HepG2 (cell line): ENCODE measurements around the gene PRKCD. TPM values are rescaled to one million over a fixed set of nuclear protein-coding genes. Genes with fewer than 3 reads are reported as not detected.

Experiments used
- ATAC-seq: fragments of 200-7000 bp; cut with Tn5 transposase; 3 replicates; pipeline ENCODE4 v1.9.1; 2020; ENCODE audit warnings: mild to moderate bottlenecking, moderate library complexity
- BruUV-seq: library from RNA; stranded (reverse); fragments of 400-500 nt; replicated peaks from 2 replicates; lab custom pipeline; 2021; lab: Mats Ljungman, UMichigan
- CTCF ChIA-PET: fragments of 300-600 bp; formaldehyde crosslinking; extraction: SDS; loops from one replicate; lab custom pipeline; 2021; ENCODE audit warnings: low total read pairs, inconsistent platforms, low intra/inter-chr PET ratio; lab: Yijun Ruan, JAX
- POLR2A ChIA-PET: fragments of 350-600 bp; sonication (Branson Sonifier 250); formaldehyde crosslinking; loops from one replicate; lab custom pipeline; 2020; ENCODE audit warnings: antibody characterized with exemption, inconsistent platforms; lab: Yijun Ruan, JAX
- DNase-seq: peaks from one replicate; pipeline ENCODE4 v3.0.0-alpha.2; 2015; ENCODE audit warnings: low spot score
- FAIRE-seq: peaks from 3 replicates; lab custom pipeline; 2011; peaks lifted over from hg19 to GRCh38; lab: Jason Lieb, UNC
- H2AFZ ChIP-seq: one replicate; pipeline ENCODE4 v1.6.1; 2011; ENCODE audit warnings: low read length, inconsistent platforms
- H3K27ac ChIP-seq: fragments of 300-600 bp; 3 replicates; pipeline ENCODE4 v1.8.0; 2011; ENCODE audit warnings: mixed run types, mild to moderate bottlenecking, mixed read lengths, low read length, inconsistent platforms; ENCODE audit not compliant: insufficient read depth; ENCODE audit errors: extremely low read length
- H3K27me3 ChIP-seq, 2 experiments: fragments of 200-600 bp in 1 of 2; 2 replicates in 1 of 2; 3 replicates in 1 of 2; pipeline versions ENCODE4 v1.6.0 to v1.8.0; 2011; ENCODE audit warnings: low read length in 2 of 2, mild to moderate bottlenecking in 2 of 2, moderate library complexity in 2 of 2, inconsistent platforms in 1 of 2; ENCODE audit not compliant: insufficient read depth in 2 of 2, control insufficient read depth in 1 of 2
- H3K36me3 ChIP-seq, 2 experiments: fragments of 200-600 bp in 1 of 2; replicated peaks in 1 of 2; 2 replicates in 1 of 2; 3 replicates in 1 of 2; pipeline versions ENCODE4 v1.5.1 to v1.8.0; 2011; ENCODE audit warnings: low read length in 2 of 2, inconsistent platforms in 1 of 2; ENCODE audit not compliant: insufficient read depth in 2 of 2, control insufficient read depth in 1 of 2
- H3K4me1 ChIP-seq: 2 replicates; pipeline ENCODE4 v1.5.1; 2012; ENCODE audit warnings: low read length, inconsistent platforms; ENCODE audit not compliant: insufficient read depth
- H3K4me2 ChIP-seq: 2 replicates; pipeline ENCODE4 v1.6.0; 2011; ENCODE audit warnings: low read depth, low read length, inconsistent platforms
- H3K4me3 ChIP-seq, 3 experiments: fragments of 200-600 bp in 1 of 3; sonication (generic), shearing (Covaris generic) in 1 of 3; replicated peaks in 1 of 3; 2 replicates each; pipeline ENCODE4 v1.5.1; 2011 to 2016; ENCODE audit warnings: low read length in 3 of 3, inconsistent platforms in 2 of 3, low read depth in 2 of 3, mild to moderate bottlenecking in 2 of 3, control low read depth in 1 of 3, mixed read lengths in 1 of 3; ENCODE audit not compliant: insufficient read depth in 1 of 3
- H3K79me2 ChIP-seq: one replicate; pipeline ENCODE4 v1.6.1; 2011; ENCODE audit warnings: low read length, inconsistent platforms; ENCODE audit not compliant: insufficient read depth
- H3K9ac ChIP-seq: 2 replicates; pipeline ENCODE4 v1.6.0; 2011; ENCODE audit warnings: mild to moderate bottlenecking, low read depth, low read length, inconsistent platforms; ENCODE audit not compliant: insufficient read depth
- H3K9me3 ChIP-seq: 2 replicates; pipeline ENCODE4 v1.5.1; 2012; ENCODE audit warnings: mild to moderate bottlenecking, low read length
- H4K20me1 ChIP-seq: 2 replicates; pipeline ENCODE4 v1.6.0; 2011; ENCODE audit warnings: inconsistent platforms, mild to moderate bottlenecking, low read length, moderate library complexity; ENCODE audit not compliant: insufficient read depth
- FOSL1 ChIP-seq: sonication (generic); formaldehyde crosslinking; IDR thresholded peaks from 2 replicates; pipeline ENCODE4 v1.9.0; 2021; ENCODE audit warnings: missing genetic modification reagents, borderline replicate concordance
- RARG ChIP-seq: sonication (generic); formaldehyde crosslinking; IDR thresholded peaks from 2 replicates; pipeline ENCODE4 v1.4.0; 2020; ENCODE audit warnings: low read depth, mild to moderate bottlenecking, missing genetic modification reagents
- SIX1 ChIP-seq: sonication (generic); formaldehyde crosslinking; IDR thresholded peaks from 2 replicates; pipeline ENCODE4 v1.4.0; 2020; ENCODE audit warnings: missing genetic modification reagents, borderline replicate concordance
- SNRNP70 ChIP-seq: fragments of 200-400 bp; formaldehyde crosslinking; IDR thresholded peaks from 2 replicates; pipeline ENCODE4 v1.6.1; 2017; ENCODE audit warnings: mild to moderate bottlenecking, low read depth, low read length, moderate library complexity
- YEATS4 ChIP-seq: sonication (generic); formaldehyde crosslinking; IDR thresholded peaks from 2 replicates; pipeline ENCODE4 v1.4.0; 2020; ENCODE audit warnings: missing genetic modification reagents, borderline replicate concordance
- ZNF12 ChIP-seq: sonication (generic); formaldehyde crosslinking; IDR thresholded peaks from 2 replicates; pipeline ENCODE4 v1.5.0; 2020; ENCODE audit warnings: missing genetic modification reagents
- ZNF274 ChIP-seq: sonication (generic); formaldehyde crosslinking; IDR thresholded peaks from 2 replicates; pipeline ENCODE4 v1.5.1; 2020; ENCODE audit warnings: mild to moderate bottlenecking, missing genetic modification reagents
- ZNF496 ChIP-seq: sonication (generic); formaldehyde crosslinking; IDR thresholded peaks from 2 replicates; pipeline ENCODE4 v1.8.1; 2023; ENCODE audit warnings: mild to moderate bottlenecking, moderate library complexity, missing genetic modification reagents; ENCODE audit not compliant: insufficient replicate concordance
- WGBS: methylation state at CpG from one replicate; pipeline ENCODE4 v1.1.6; 2017; ENCODE audit warnings: low lambda C conversion rate; 5-methylcytosine and 5-hydroxymethylcytosine counted together
- in situ Hi-C: cut with HindIII; loops from 2 replicates; pipeline ENCODE4 v1.10.0; 2017; ENCODE audit warnings: low pct_unique_long_range_greater_than_20kb; ENCODE audit not compliant: extremely low pct_ligation_motif_present
- intact Hi-C: fragments of 100-400 bp; cut with micrococcal nuclease; formaldehyde crosslinking; loops from one replicate; pipeline ENCODE4 v1.10.0; 2022; ENCODE audit not compliant: unreplicated experiment
- polyA plus RNA-seq, 8 experiments: library from polyadenylated mRNA; depleted of rRNA in 3 of 8; stranded (reverse) in 7 of 8; unstranded in 1 of 8; fragments of >200 nt; fragmentation: Illumina TruSeq in 4 of 8; extraction: Trizol in 4 of 8; gene quantifications; 2 replicates each; pipeline versions ENCODE4 v1.2.1 to v1.2.3, GENCODE V29; 2011 to 2016; ENCODE audit warnings: low read depth in 4 of 8, missing spikeins in 1 of 8, mixed read lengths in 1 of 8; ENCODE audit not compliant: insufficient read depth in 1 of 8
- total RNA-seq, 5 experiments: library from RNA; depleted of rRNA; stranded (reverse); fragments of >200 nt; fragmentation: Illumina TruSeq; extraction: Trizol; gene quantifications; 2 replicates each; pipeline ENCODE4 v1.2.3, GENCODE V29; 2016; ENCODE audit warnings: low read depth in 1 of 5

The PRKCD gene
- total and polyA plus RNA-seq, 2 of the 13 experiments (the other 11 are each of a cell fraction or from before 2014, with no cell fraction given), result 1.6 to 40.7 TPM

GRCh38 chr3:53157974-53158580 is 2.9 kb upstream of the PRKCD start:
- no TSS peak for BruUV-seq
- Histone ChIP-seq H3K36me3 (no peaks in the 10 kb centered on the region), H3K9ac (no peak overlapping the region), H3K27ac (no peak overlapping the region), H3K4me3 (no peak overlapping the region), H2AFZ (no peak overlapping the region), H3K4me1 (peaks cover 65% of the 10 kb centered on the region), H3K79me2 (peaks cover 12% of the 10 kb centered on the region), H3K9me3 (no peaks in the 10 kb centered on the region), H3K27me3 (peaks cover 0 to 24% of the 10 kb centered on the region in 2 experiments; a peak in 3 of 5 replicates), H4K20me1 (peaks cover 3% of the 10 kb centered on the region), H3K4me2 (peak overlapping the region; percentile 88; the same call in 1 of the 2 replicates)
- TF ChIP-seq FOSL1 (CRISPR knock-in tag), result no peak
- no peak for TF ChIP-seq RARG (CRISPR knock-in tag)
- TF ChIP-seq SIX1 (CRISPR knock-in tag), result no peak
- no peak for TF ChIP-seq YEATS4 (CRISPR knock-in tag)
- no peak for TF ChIP-seq ZNF496 (CRISPR knock-in tag)
- TF ChIP-seq SNRNP70, result no peak
- no peak for TF ChIP-seq ZNF274 (CRISPR knock-in tag)
- TF ChIP-seq ZNF12, result peak; percentile 88
- DNase-seq, result no peak
- ChIA-PET POLR2A (interaction anchor here (1.4 to 3.8 kb wide), 6 partner anchors 7 to 189 kb away, joined by 3 to 137 read pairs (median 18); partner anchors contain the start of genes DCP1A and RFT1), CTCF (interaction anchor here (2.2 kb wide), 1 partner anchor 23 kb away, joined by 7 read pairs; no protein-coding TSS in a partner anchor)
- WGBS, result 0% methylated on average over 2 of the region's 3 CpGs
- no peak for ATAC-seq
- in situ Hi-C loops, result no loop called here
- intact Hi-C loops, result no loop called here
- no peak for FAIRE-seq
